Middle frontal gyrus (tissue), 1 donor: ENCODE results near the gene CFP.
"Not testable (repeated sequence)": the region's sequence is repeated elsewhere in the genome, so short reads cannot be mapped to it uniquely, and the experiment has no call there.

Experiments
- DNase-seq: peaks from one replicate; pipeline ENCODE4 v3.0.0-alpha.2; 2015; ENCODE audit warnings: low spot score; ENCODE audit errors: extremely low spot score

Gene CFP

GRCh38 chrX:47629419-47630200 is at the start of gene CFP:
CFP (minus strand) TSS chrX:47629930; CDS start chrX:47629844, 86 bp downstream.
- no peak for DNase-seq

- DNase-seq = not testable (repeated sequence)
Observed at GRCh38 chrX:47675959-47676859, 46.5 kb upstream of the CFP start.

GRCh38 chrX:47674776-47675175 is 45.0 kb upstream of the CFP start:
- DNase-seq = no peak

GRCh38 chrX:47665797-47666196 is 36.1 kb upstream of the CFP start:
- not testable (repeated sequence) for DNase-seq

GRCh38 chrX:47664737-47665136 is 35.0 kb upstream of the CFP start:
- no peak for DNase-seq

GRCh38 chrX:47662144-47662657 is 32.5 kb upstream of the CFP start:
- no peak for DNase-seq

- no peak for DNase-seq
Observed at GRCh38 chrX:47661539-47661938, 31.8 kb upstream of the CFP start.

- no peak for DNase-seq
Observed at GRCh38 chrX:47659421-47659726, 29.6 kb upstream of the CFP start.

GRCh38 chrX:47658684-47659420 is 29.1 kb upstream of the CFP start, which contains the start of gene UXT:
UXT (minus strand) TSS chrX:47659180; CDS start chrX:47658927, 253 bp downstream.
- peak; percentile 70 for DNase-seq

- DNase-seq = no peak
Observed at GRCh38 chrX:47658301-47658683, 28.6 kb upstream of the CFP start.

GRCh38 chrX:47651043-47651905 is 21.5 kb upstream of the CFP start:
- no peak for DNase-seq

GRCh38 chrX:47650164-47651042 is 20.7 kb upstream of the CFP start, which contains the start of gene ELK1:
ELK1 (minus strand) TSS chrX:47650563; CDS start chrX:47641441, 9,122 bp downstream.
- peak; percentile 87 for DNase-seq

GRCh38 chrX:47649781-47650163 is 20.0 kb upstream of the CFP start:
- no peak for DNase-seq

- DNase-seq = no peak
Observed at GRCh38 chrX:47649271-47649670, 19.5 kb upstream of the CFP start.

GRCh38 chrX:47648376-47648775 is 18.6 kb upstream of the CFP start:
- DNase-seq = no peak

GRCh38 chrX:47646636-47647035 is 16.9 kb upstream of the CFP start:
- DNase-seq = no peak

- DNase-seq = no peak
Observed at GRCh38 chrX:47645530-47645929, 15.8 kb upstream of the CFP start.

- DNase-seq = no peak
Observed at GRCh38 chrX:47644557-47645091, 14.9 kb upstream of the CFP start.

- no peak for DNase-seq
Observed at GRCh38 chrX:47643926-47644325, 14.2 kb upstream of the CFP start.
